ENCODE data around the gene PTPRG.

- TF ChIP-seq CTCF (IDR thresholded peaks at IDR 0.05) (no peak), POLR2AphosphoS5 (IDR thresholded peaks at IDR 0.05; ENCODE audit: low read depth, low read length) (no peak)
Measured at GRCh38 chr3:61871644-61872043, 310.3 kb downstream of the PTPRG start.

Measured in Panc1 (cell line).